K562 (cell line): ENCODE results near the gene SSU72. TPM values are rescaled to one million over a fixed set of nuclear protein-coding genes. Genes with fewer than 3 reads are reported as not detected.

ENCODE experiments used
- ATF1 ChIP-seq, 2 experiments: fragments of 450-650 bp in 1 of 2; IDR thresholded peaks; 2 replicates each; pipeline ENCODE4 v1.6.1; 2016; ENCODE audit warnings: missing compliant biosample characterization in 1 of 2, missing genetic modification characterization in 1 of 2
- BACH1 ChIP-seq: fragments of 200-800 bp; sonication (Bioruptor generic); IDR thresholded peaks from 2 replicates; pipeline ENCODE4 v1.6.1; 2016; ENCODE audit warnings: missing genetic modification characterization, missing compliant biosample characterization
- CHAMP1 ChIP-seq: fragments of 450-650 bp; IDR thresholded peaks from 2 replicates; pipeline ENCODE4 v1.6.1; 2016; ENCODE audit warnings: mild to moderate bottlenecking
- CXXC5 ChIP-seq: fragments of 250-450 bp; sonication (Bioruptor Pico); IDR thresholded peaks from 2 replicates; pipeline ENCODE4 v1.8.0; 2022; ENCODE audit warnings: inconsistent platforms, mild to moderate bottlenecking, moderate library complexity
- DDX20 ChIP-seq: fragments of 450-650 bp; IDR thresholded peaks from 2 replicates; pipeline ENCODE4 v1.6.1; 2016; ENCODE audit warnings: missing genetic modification characterization, low read depth, mild to moderate bottlenecking, missing compliant biosample characterization, moderate library complexity
- E2F6 ChIP-seq, 2 experiments: IDR thresholded peaks; 2 replicates each; pipeline ENCODE4 v1.6.1; 2011; ENCODE audit warnings: borderline replicate concordance in 1 of 2, control low read depth in 1 of 2, low read depth in 1 of 2, low read length in 1 of 2, mild to moderate bottlenecking in 1 of 2, mixed read lengths in 1 of 2, moderate library complexity in 1 of 2; ENCODE audit not compliant: insufficient read depth in 1 of 2, insufficient read length in 1 of 2, poor library complexity in 1 of 2, severe bottlenecking in 1 of 2; ENCODE audit errors: extremely low read depth in 1 of 2
- ERF ChIP-seq: fragments of 450-650 bp; formaldehyde crosslinking; IDR thresholded peaks from 2 replicates; pipeline ENCODE4 v1.4.0; 2020; ENCODE audit warnings: mild to moderate bottlenecking, mixed read lengths
- ETS1 ChIP-seq: conservative IDR thresholded peaks from 2 replicates; pipeline ENCODE4 v1.6.1; 2011; ENCODE audit warnings: low read depth, mild to moderate bottlenecking, low read length; ENCODE audit not compliant: control insufficient read depth
- FOXA3 ChIP-seq, 2 experiments: fragments of 450-650 bp in 1 of 2; sonication (generic) in 1 of 2; formaldehyde crosslinking; IDR thresholded peaks in 1 of 2; conservative IDR thresholded peaks in 1 of 2; 2 replicates each; pipeline versions ENCODE4 v1.4.0 to v1.8.0; 2020 to 2022; ENCODE audit warnings: mild to moderate bottlenecking in 2 of 2, missing genetic modification reagents in 1 of 2
- FOXK2 ChIP-seq, 2 experiments: fragments of 450-650 bp; IDR thresholded peaks in 1 of 2; conservative IDR thresholded peaks in 1 of 2; 2 replicates each; pipeline ENCODE4 v1.6.1; 2016; ENCODE audit warnings: low read depth in 2 of 2, mild to moderate bottlenecking in 1 of 2
- FOXM1 ChIP-seq, 2 experiments: fragments of 450-650 bp in 1 of 2; sonication (generic) in 1 of 2; formaldehyde crosslinking in 1 of 2; IDR thresholded peaks; 2 replicates each; pipeline versions ENCODE4 v1.6.1 to v1.9.0; 2017 to 2022; ENCODE audit warnings: low read depth in 2 of 2, mild to moderate bottlenecking in 2 of 2, missing genetic modification reagents in 1 of 2, moderate library complexity in 1 of 2
- MXI1 ChIP-seq: IDR thresholded peaks from 2 replicates; pipeline ENCODE4 v1.6.1; 2011; ENCODE audit warnings: low read depth, mild to moderate bottlenecking, improper control_type of control experiment, low read length
- MYC ChIP-seq, 2 experiments: fragments of 250-450 bp in 1 of 2; sonication (Bioruptor Pico) in 1 of 2; IDR thresholded peaks; 2 replicates each; pipeline versions ENCODE4 v1.5.1 to v1.6.1; 2012 to 2021; ENCODE audit warnings: low read depth in 2 of 2, borderline replicate concordance in 1 of 2, improper control_type of control experiment in 1 of 2, low read length in 1 of 2, mild to moderate bottlenecking in 1 of 2, moderate library complexity in 1 of 2
- NR4A1 ChIP-seq, 2 experiments: fragments of 250-450 bp in 1 of 2; fragments of 450-650 bp in 1 of 2; sonication (Bioruptor Pico) in 1 of 2; IDR thresholded peaks; 2 replicates each; pipeline versions ENCODE4 v1.4.0 to v1.6.1; 2016 to 2020; ENCODE audit warnings: mild to moderate bottlenecking in 2 of 2, missing compliant biosample characterization in 1 of 2, missing genetic modification characterization in 1 of 2, moderate library complexity in 1 of 2
- RBM17 ChIP-seq: fragments of 200-400 bp; formaldehyde crosslinking; IDR thresholded peaks from 2 replicates; pipeline ENCODE4 v1.6.1; 2017; ENCODE audit warnings: low read depth, mild to moderate bottlenecking, low read length, borderline replicate concordance
- SP2 ChIP-seq: IDR thresholded peaks from 2 replicates; pipeline ENCODE4 v1.6.1; 2011; ENCODE audit warnings: mild to moderate bottlenecking, low read depth, low read length, moderate library complexity; ENCODE audit not compliant: poor library complexity, severe bottlenecking; ENCODE audit errors: extremely low read depth
- ZFP1 ChIP-seq: fragments of 450-650 bp; formaldehyde crosslinking; IDR thresholded peaks from 2 replicates; pipeline ENCODE4 v1.4.0; 2020; ENCODE audit warnings: mild to moderate bottlenecking, mixed read lengths
- ZKSCAN1 ChIP-seq: fragments of 150-350 bp; IDR thresholded peaks from 2 replicates; pipeline ENCODE4 v1.6.1; 2016; ENCODE audit warnings: low read depth, low read length
- ZNF134 ChIP-seq: fragments of 250-450 bp; sonication (Bioruptor Pico); conservative IDR thresholded peaks from 2 replicates; pipeline ENCODE4 v1.4.0; 2020
- ZNF232 ChIP-seq: sonication (generic); formaldehyde crosslinking; IDR thresholded peaks from 2 replicates; pipeline ENCODE4 v1.8.0; 2022; ENCODE audit warnings: mild to moderate bottlenecking, missing genetic modification reagents
- polyA plus RNA-seq, 8 experiments: library from polyadenylated mRNA; depleted of rRNA in 4 of 8; stranded (reverse) in 5 of 8; unstranded in 3 of 8; fragments of >200 nt; fragmentation: Nextera tagmentation in 2 of 8; fragmentation: Illumina TruSeq in 1 of 8; extraction: Ambion mirVana in 2 of 8; extraction: Trizol in 1 of 8; gene quantifications; 2 replicates each; pipeline versions ENCODE4 v1.2.1 to v1.2.3, GENCODE V29; 2011 to 2014; ENCODE audit warnings: inconsistent platforms in 1 of 8, missing spikeins in 1 of 8
- total RNA-seq, 7 experiments: library from RNA; depleted of rRNA in 6 of 7; stranded (reverse); fragments of >200 nt in 6 of 7; fragmentation: Illumina TruSeq in 2 of 7; extraction: Trizol in 2 of 7; gene quantifications; 2 replicates each; pipeline versions ENCODE4 v1.2.1 to v1.2.3, GENCODE V29; 2011 to 2021; ENCODE audit warnings: low replicate concordance in 1 of 7

SSU72 gene
- total and polyA plus RNA-seq, 9 of the 15 experiments (the other 6 are each of a cell fraction or from before 2014, with no cell fraction given) = 70.8 to 201 (median 94.6) TPM

- no peak for TF ChIP-seq MXI1
- TF ChIP-seq ZNF232 (CRISPR knock-in tag) = no peak
- TF ChIP-seq ZKSCAN1 = no peak
- TF ChIP-seq CXXC5 (CRISPR knock-in tag) = no peak
- TF ChIP-seq SP2 = no peak
- no peak; the same call in 1 of the 2 replicates for TF ChIP-seq ETS1
- no peak for TF ChIP-seq E2F6 (IDR thresholded peaks at IDR 0.05; ENCODE audit: borderline replicate concordance in 1 of 2, extremely low read depth in 1 of 2, insufficient read depth in 1 of 2, insufficient read length in 1 of 2, low read depth in 1 of 2, low read length in 1 of 2, poor library complexity in 1 of 2, severe bottlenecking in 1 of 2)
- TF ChIP-seq BACH1 = no peak
- no peak for TF ChIP-seq DDX20 (tag)
- no peak for TF ChIP-seq FOXM1 (IDR thresholded peaks at IDR 0.05; ENCODE audit: low read depth)
- TF ChIP-seq FOXM1 (CRISPR knock-in tag; IDR thresholded peaks at IDR 0.05; ENCODE audit: low read depth) = no peak
- TF ChIP-seq ZFP1 = 0 out of 2 replicates have a peak, but pooled peaks have one; percentile 42
- TF ChIP-seq MYC (IDR thresholded peaks at IDR 0.05; ENCODE audit: low read depth, low read length) = no peak
- TF ChIP-seq MYC (CRISPR knock-in tag; IDR thresholded peaks at IDR 0.05; ENCODE audit: borderline replicate concordance, low read depth) = 0 out of 2 replicates have a peak, but pooled peaks have one; percentile 32
- TF ChIP-seq NR4A1 (CRISPR knock-in tag; IDR thresholded peaks at IDR 0.05) = 0 out of 2 replicates have a peak, but pooled peaks have one; percentile 72
- no peak for TF ChIP-seq NR4A1 (tag; IDR thresholded peaks at IDR 0.05)
- peak in 1 of 2 experiments; percentile 6; a peak in 1 of 4 replicates for TF ChIP-seq FOXK2 (conservative IDR thresholded peaks at IDR 0.05 in 1 of 2, IDR thresholded peaks at IDR 0.05 in 1 of 2; ENCODE audit: low read depth in 2 of 2)
- TF ChIP-seq FOXA3 (CRISPR knock-in tag; conservative IDR thresholded peaks at IDR 0.05 in 1 of 2, IDR thresholded peaks at IDR 0.05 in 1 of 2) = no peak
- no peak for TF ChIP-seq CHAMP1
- TF ChIP-seq ZNF134 (CRISPR knock-in tag) = no peak
- no peak for TF ChIP-seq ATF1 (CRISPR knock-in tag; IDR thresholded peaks at IDR 0.05)
- TF ChIP-seq ATF1 (tag; IDR thresholded peaks at IDR 0.05) = no peak
- TF ChIP-seq RBM17 = no peak
- peak; percentile 80; the same call in 1 of the 2 replicates for TF ChIP-seq ERF (CRISPR knock-in tag)
These were observed 40.2 kb upstream of the SSU72 start (continued) for GRCh38 chr1:1614954-1615255.
